Neutrophil (primary cell): ENCODE data around the gene CLCN5.

Experiments used
- H3K27ac ChIP-seq: fragments of 200-600 bp; sonication (generic); 2 replicates; pipeline ENCODE4 v1.5.1; 2016; ENCODE audit warnings: mild to moderate bottlenecking, moderate library complexity
- H3K27me3 ChIP-seq: fragments of 200-600 bp; sonication (generic); 2 replicates; pipeline ENCODE4 v1.6.0; 2016; ENCODE audit warnings: mild to moderate bottlenecking
- H3K36me3 ChIP-seq: fragments of 200-600 bp; sonication (generic); 2 replicates; pipeline ENCODE4 v1.5.1; 2017
- H3K4me1 ChIP-seq, 2 experiments: fragments of 200-600 bp in 1 of 2; sonication (generic) in 1 of 2; 1 replicate in 1 of 2; 2 replicates in 1 of 2; pipeline versions ENCODE4 v1.5.1 to v1.6.1; 2013 to 2016; ENCODE audit warnings: low read depth in 1 of 2, low read length in 1 of 2, mild to moderate bottlenecking in 1 of 2, moderate library complexity in 1 of 2; ENCODE audit not compliant: control insufficient read depth in 1 of 2, insufficient read depth in 1 of 2
- H3K4me3 ChIP-seq, 2 experiments: fragments of 200-600 bp in 1 of 2; sonication (generic) in 1 of 2; 1 replicate in 1 of 2; 2 replicates in 1 of 2; pipeline ENCODE4 v1.5.1; 2013 to 2016; ENCODE audit warnings: low read depth in 1 of 2, low read length in 1 of 2, mild to moderate bottlenecking in 1 of 2, moderate library complexity in 1 of 2
- H3K9me3 ChIP-seq: fragments of 200-600 bp; sonication (generic); 2 replicates; pipeline ENCODE4 v1.5.1; 2016
- CTCF ChIP-seq: fragments of 200-600 bp; sonication (generic); IDR thresholded peaks from 2 replicates; pipeline ENCODE4 v1.5.1; 2016; ENCODE audit warnings: antibody characterized with exemption

The CLCN5 gene

GRCh38 chrX:49896951-49897350 is 25.4 kb upstream of the CLCN5 start:
- no peaks in the 10 kb centered on the region for H3K36me3 ChIP-seq

GRCh38 chrX:49901048-49901447 is 21.3 kb upstream of the CLCN5 start:
- no peak for TF ChIP-seq CTCF
- Histone ChIP-seq H3K36me3 (no peaks in the 10 kb centered on the region), H3K9me3 (no peaks in the 10 kb centered on the region), H3K27me3 (no peaks in the 10 kb centered on the region), H3K27ac (no peak overlapping the region), H3K4me1 (no peaks in the 10 kb centered on the region), H3K4me3 (no peak overlapping the region)

More at GRCh38 chrX:49896951-49897350, 25.4 kb upstream of the CLCN5 start:
- TF ChIP-seq CTCF: no peak
- Histone ChIP-seq H3K4me1 (no peaks in the 10 kb centered on the region), H3K27ac (no peak overlapping the region), H3K27me3 (no peaks in the 10 kb centered on the region), H3K4me3 (no peak overlapping the region), H3K9me3 (no peaks in the 10 kb centered on the region)

- H3K4me3 ChIP-seq: no peak overlapping the region
- no peak for TF ChIP-seq CTCF
- no peaks in the 10 kb centered on the region for H3K36me3 ChIP-seq
- no peaks in the 10 kb centered on the region for H3K27me3 ChIP-seq
- H3K9me3 ChIP-seq: no peaks in the 10 kb centered on the region
- no peaks in the 10 kb centered on the region for H3K4me1 ChIP-seq
- H3K27ac ChIP-seq: no peak overlapping the region
Observed at GRCh38 chrX:49910344-49910743, 12.1 kb upstream of the CLCN5 start.

- no peak for TF ChIP-seq CTCF
- no peaks in the 10 kb centered on the region for H3K4me1 ChIP-seq
- H3K27me3 ChIP-seq: no peaks in the 10 kb centered on the region
- no peaks in the 10 kb centered on the region for H3K36me3 ChIP-seq
- H3K27ac ChIP-seq: no peak overlapping the region
- H3K4me3 ChIP-seq: no peak overlapping the region
- no peaks in the 10 kb centered on the region for H3K9me3 ChIP-seq
Observed at GRCh38 chrX:49912086-49912485, 10.3 kb upstream of the CLCN5 start.

GRCh38 chrX:49912861-49913260 is 9.5 kb upstream of the CLCN5 start:
- Histone ChIP-seq H3K27me3 (no peaks in the 10 kb centered on the region), H3K4me3 (no peak overlapping the region), H3K36me3 (no peaks in the 10 kb centered on the region), H3K27ac (no peak overlapping the region), H3K4me1 (no peaks in the 10 kb centered on the region), H3K9me3 (no peaks in the 10 kb centered on the region)
- no peak for TF ChIP-seq CTCF
